Activated T-cell treated with anti-CD3 and anti-CD28 coated beads, Interleukin-2, amount 50 U/mL, for 4 hours (primary cell): Measurements from ENCODE around the gene FTL. TPM values are rescaled to one million over a fixed set of nuclear protein-coding genes. Genes with fewer than 3 reads are reported as not detected.

Source experiments
- ATAC-seq, 2 donors: fragments of 200-7000 bp; cut with Tn5 transposase; one replicate each; pipeline ENCODE4 v1.10.0; 2021
- DNase-seq: peaks from one replicate; pipeline ENCODE4 v3.0.0-alpha.2; 2020
- H3K27me3 Mint-ChIP-seq: one replicate; pipeline ENCODE4 v1.8.0; 2021; ENCODE audit warnings: low read depth, mixed read lengths
- H3K36me3 Mint-ChIP-seq: one replicate; pipeline ENCODE4 v1.8.0; 2022; ENCODE audit warnings: mixed read lengths; ENCODE audit not compliant: insufficient read depth
- H3K4me1 Mint-ChIP-seq: one replicate; pipeline ENCODE4 v1.8.0; 2021; ENCODE audit warnings: low read depth, mixed read lengths
- H3K4me3 Mint-ChIP-seq: one replicate; pipeline ENCODE4 v1.8.0; 2021; ENCODE audit warnings: mild to moderate bottlenecking, moderate library complexity, mixed read lengths
- H3K9me3 Mint-ChIP-seq: one replicate; pipeline ENCODE4 v1.8.0; 2021; ENCODE audit warnings: mixed read lengths
- total RNA-seq, 3 donors: library from RNA; stranded (reverse); gene quantifications; one replicate each; pipeline ENCODE4 v1.2.1, GENCODE V29; 2021

Gene FTL
- total RNA-seq, 3 donors from 2014 or later, result 996 to 1,080 (median 1,001) TPM

GRCh38 chr19:48954595-48955307 lies 10.4 kb upstream of the FTL start, which contains the start of gene BAX:
BAX (plus strand) TSS chr19:48954875; CDS start chr19:48954929, 54 bp downstream.
- ATAC-seq (peak; percentile 95 to 96), DNase-seq (peak; percentile 82)
- no peaks in the 10 kb centered on the region for H3K9me3 Mint-ChIP-seq
- peak within 1 kb of the TSS; percentile 81 for H3K4me3 Mint-ChIP-seq
- no peaks in the 10 kb centered on the region for H3K27me3 Mint-ChIP-seq
- peaks cover 24% of the 10 kb centered on the region for H3K4me1 Mint-ChIP-seq
- peaks cover 6% of the 10 kb centered on the region for H3K36me3 Mint-ChIP-seq

- peak overlapping the region; percentile 81 for H3K4me3 Mint-ChIP-seq
- DNase-seq (no peak), ATAC-seq (no peak)
- peaks cover 6% of the 10 kb centered on the region for H3K36me3 Mint-ChIP-seq
- no peaks in the 10 kb centered on the region for H3K27me3 Mint-ChIP-seq
- H3K4me1 Mint-ChIP-seq, result peaks cover 24% of the 10 kb centered on the region
- no peaks in the 10 kb centered on the region for H3K9me3 Mint-ChIP-seq
These were observed 9.7 kb upstream of the FTL start for GRCh38 chr19:48955308-48955958.

GRCh38 chr19:48958006-48958405 lies 7.1 kb upstream of the FTL start:
- H3K9me3 Mint-ChIP-seq, result no peaks in the 10 kb centered on the region
- DNase-seq (no peak), ATAC-seq (no peak)
- H3K36me3 Mint-ChIP-seq, result peaks cover 12% of the 10 kb centered on the region
- H3K4me3 Mint-ChIP-seq, result peak overlapping the region; percentile 19
- H3K27me3 Mint-ChIP-seq, result no peaks in the 10 kb centered on the region
- H3K4me1 Mint-ChIP-seq, result peaks cover 37% of the 10 kb centered on the region

GRCh38 chr19:48959341-48960239 lies 5.5 kb upstream of the FTL start:
- no peaks in the 10 kb centered on the region for H3K27me3 Mint-ChIP-seq
- peaks cover 12% of the 10 kb centered on the region for H3K36me3 Mint-ChIP-seq
- no peaks in the 10 kb centered on the region for H3K9me3 Mint-ChIP-seq
- ATAC-seq (no peak), DNase-seq (no peak)
- no peak overlapping the region for H3K4me3 Mint-ChIP-seq
- peaks cover 48% of the 10 kb centered on the region for H3K4me1 Mint-ChIP-seq

- no peak for DNase-seq
- H3K27me3 Mint-ChIP-seq, result no peaks in the 10 kb centered on the region
- no peaks in the 10 kb centered on the region for H3K9me3 Mint-ChIP-seq
- H3K4me3 Mint-ChIP-seq, result no peak overlapping the region
- no peak for ATAC-seq
- H3K4me1 Mint-ChIP-seq, result peaks cover 51% of the 10 kb centered on the region
- H3K36me3 Mint-ChIP-seq, result peaks cover 16% of the 10 kb centered on the region
These were observed 4.0 kb upstream of the FTL start for GRCh38 chr19:48961051-48961649.

GRCh38 chr19:48961673-48962028 lies 3.5 kb upstream of the FTL start:
- peaks cover 53% of the 10 kb centered on the region for H3K4me1 Mint-ChIP-seq
- H3K27me3 Mint-ChIP-seq, result no peaks in the 10 kb centered on the region
- peak overlapping the region; percentile 33 for H3K4me3 Mint-ChIP-seq
- no peak for ATAC-seq
- H3K9me3 Mint-ChIP-seq, result no peaks in the 10 kb centered on the region
- peaks cover 18% of the 10 kb centered on the region for H3K36me3 Mint-ChIP-seq
- no peak for DNase-seq

- Mint-ChIP-seq H3K27me3 (no peaks in the 10 kb centered on the region), H3K9me3 (no peaks in the 10 kb centered on the region), H3K4me1 (peaks cover 56% of the 10 kb centered on the region), H3K4me3 (peak overlapping the region; percentile 45), H3K36me3 (peaks cover 19% of the 10 kb centered on the region)
- ATAC-seq, result no peak
- no peak for DNase-seq
These were observed 2.9 kb upstream of the FTL start for GRCh38 chr19:48962029-48962848.

GRCh38 chr19:48962849-48963165 lies 2.3 kb upstream of the FTL start:
- Mint-ChIP-seq H3K9me3 (no peaks in the 10 kb centered on the region), H3K36me3 (peaks cover 19% of the 10 kb centered on the region), H3K4me1 (peaks cover 53% of the 10 kb centered on the region), H3K4me3 (peak overlapping the region; percentile 45), H3K27me3 (no peaks in the 10 kb centered on the region)
- ATAC-seq (no peak), DNase-seq (no peak)

GRCh38 chr19:48963371-48964204 lies 1.5 kb upstream of the FTL start:
- peak overlapping the region; percentile 100 for H3K4me3 Mint-ChIP-seq
- ATAC-seq (peak; percentile 10 to 17), DNase-seq (peak; percentile 56)
- H3K4me1 Mint-ChIP-seq, result peaks cover 56% of the 10 kb centered on the region
- no peaks in the 10 kb centered on the region for H3K9me3 Mint-ChIP-seq
- H3K27me3 Mint-ChIP-seq, result no peaks in the 10 kb centered on the region
- peaks cover 19% of the 10 kb centered on the region for H3K36me3 Mint-ChIP-seq

GRCh38 chr19:48964205-48965039 lies 687 bp upstream of the FTL start:
- H3K36me3 Mint-ChIP-seq, result peaks cover 19% of the 10 kb centered on the region
- ATAC-seq (no peak), DNase-seq (no peak)
- H3K4me1 Mint-ChIP-seq, result peaks cover 52% of the 10 kb centered on the region
- H3K27me3 Mint-ChIP-seq, result no peaks in the 10 kb centered on the region
- H3K9me3 Mint-ChIP-seq, result no peaks in the 10 kb centered on the region
- H3K4me3 Mint-ChIP-seq, result peak overlapping the region; percentile 100

- H3K4me1 Mint-ChIP-seq, result peaks cover 56% of the 10 kb centered on the region
- no peaks in the 10 kb centered on the region for H3K9me3 Mint-ChIP-seq
- ATAC-seq, result peak; percentile 59
- H3K36me3 Mint-ChIP-seq, result peaks cover 18% of the 10 kb centered on the region
- no peaks in the 10 kb centered on the region for H3K27me3 Mint-ChIP-seq
- peak overlapping the region; percentile 100 for H3K4me3 Mint-ChIP-seq
- DNase-seq, result peak; percentile 85
These were observed 864 bp downstream of the FTL start for GRCh38 chr19:48965806-48966540.
